Dedifferentiated amniotic fluid mesenchymal stem cell (primary cell): ENCODE results near the gene NELL1.

ENCODE experiments used
- DNase-seq: peaks from one replicate; pipeline ENCODE4 v3.0.0-alpha.2; 2016; ENCODE audit errors: extremely low spot score

NELL1 gene

GRCh38 chr11:20964985-20965384 lies 295.6 kb downstream of the NELL1 start:
- DNase-seq, result no peak

DNA sequence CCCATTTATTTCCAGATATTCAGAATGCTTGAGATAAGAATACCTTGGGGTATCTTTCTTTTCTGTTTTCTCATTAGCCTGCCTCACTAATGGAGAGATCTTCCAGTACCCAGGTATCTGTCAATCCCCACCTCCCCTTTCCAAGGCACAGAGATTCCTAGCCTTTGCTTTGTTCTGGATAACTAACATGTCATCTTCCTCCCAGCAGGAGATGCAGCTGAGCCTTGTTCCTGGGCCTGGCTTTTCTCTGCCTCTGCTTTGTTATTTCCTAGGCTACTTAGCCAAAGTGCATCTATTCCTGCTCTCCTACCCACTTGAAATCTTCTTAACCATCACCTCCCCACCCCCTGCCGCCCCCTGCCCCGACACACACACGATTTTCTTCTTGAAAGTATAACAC lies 297.1 kb downstream of the NELL1 start:
- no peak for DNase-seq

GRCh38 chr11:20973940-20974559 lies 304.7 kb downstream of the NELL1 start:
- no peak for DNase-seq

- no peak for DNase-seq
Measured at GRCh38 chr11:20980736-20981135, 311.4 kb downstream of the NELL1 start.

DNA sequence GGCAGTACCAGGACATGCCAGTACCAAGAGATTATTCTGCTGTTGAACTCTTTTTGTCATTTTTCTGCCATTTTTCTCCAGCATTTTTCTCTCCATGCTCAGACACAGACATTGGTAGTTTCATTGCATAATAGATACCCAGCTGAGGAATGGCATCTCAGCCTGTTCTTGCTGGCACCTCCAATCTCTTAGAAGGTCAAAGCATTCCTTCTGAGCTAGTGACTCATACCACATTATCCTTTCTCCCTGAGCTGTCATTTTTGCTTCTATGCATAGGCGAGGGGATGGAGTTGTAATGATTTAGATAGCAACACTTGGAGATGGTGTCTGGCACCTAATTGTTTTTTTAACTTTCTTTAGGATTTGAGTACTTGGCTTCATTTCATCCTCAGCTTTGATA lies 321.1 kb downstream of the NELL1 start:
- no peak for DNase-seq

DNA sequence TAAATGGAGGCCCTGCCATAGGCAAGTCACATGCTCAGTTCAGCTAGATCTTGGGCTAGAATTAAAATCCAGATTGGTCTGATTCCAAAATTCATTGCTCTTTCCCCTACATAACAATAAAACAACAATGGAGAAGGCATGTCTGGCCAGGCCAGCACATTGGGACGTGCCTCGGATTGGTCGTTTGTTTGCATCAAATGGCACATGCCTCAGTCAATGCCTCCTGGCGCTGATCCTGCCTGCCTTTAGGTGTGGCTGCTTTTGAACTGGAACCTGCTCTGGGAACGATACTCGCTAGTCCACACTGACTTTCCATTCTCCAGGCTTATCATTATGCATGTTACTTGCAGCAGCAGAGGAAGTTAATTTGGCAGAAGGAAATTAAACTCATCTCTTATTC lies 322.1 kb downstream of the NELL1 start:
- no peak for DNase-seq

GRCh38 chr11:21007297-21007696 lies 337.9 kb downstream of the NELL1 start:
- no peak for DNase-seq

- DNase-seq, result no peak
Measured at GRCh38 chr11:21018248-21018647, 348.9 kb downstream of the NELL1 start.

GRCh38 chr11:21026685-21027084 lies 357.3 kb downstream of the NELL1 start:
- no peak for DNase-seq

GRCh38 chr11:21037850-21038249 lies 368.5 kb downstream of the NELL1 start:
- DNase-seq, result no peak

DNA sequence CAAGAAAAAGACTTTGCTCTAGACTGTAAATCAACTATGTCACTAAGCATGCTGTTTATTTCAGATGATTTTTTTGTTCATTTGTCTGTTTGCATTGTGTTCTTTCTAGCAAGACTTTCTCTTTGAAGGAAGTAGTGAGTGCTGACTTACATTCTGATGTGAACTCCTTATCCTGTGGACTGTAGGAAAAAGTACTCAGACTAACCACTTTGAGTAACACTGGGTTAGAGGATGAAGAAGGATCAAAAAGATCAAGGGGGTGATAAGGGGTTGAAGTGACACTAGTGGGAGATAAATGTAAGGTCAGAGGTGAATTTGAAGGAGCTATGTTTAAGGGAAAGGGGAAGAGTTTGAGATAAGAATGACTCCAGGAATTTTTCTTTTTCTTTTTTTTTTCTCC lies 369.4 kb downstream of the NELL1 start:
- DNase-seq, result no peak

DNA sequence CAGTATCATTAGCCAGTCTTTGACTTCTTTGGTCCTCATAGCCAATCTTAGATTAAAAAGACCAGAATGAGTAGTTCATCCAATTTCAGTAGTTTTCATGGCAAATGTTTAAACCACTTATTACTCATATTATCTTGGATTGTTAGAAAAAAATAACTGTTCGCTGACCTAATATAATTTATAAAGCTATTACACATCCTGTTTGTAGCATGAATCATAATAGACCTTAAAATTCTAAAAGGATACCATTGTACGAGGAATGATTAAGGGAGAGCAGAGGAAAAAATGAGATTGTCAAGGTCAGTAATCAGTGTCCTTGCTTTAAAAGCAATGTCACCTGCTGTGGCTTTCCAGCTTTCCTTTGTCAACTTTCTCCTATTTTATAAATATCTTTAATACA lies 371.2 kb downstream of the NELL1 start:
- DNase-seq, result no peak

GRCh38 chr11:21048626-21049025 lies 379.2 kb downstream of the NELL1 start:
- no peak for DNase-seq

DNA sequence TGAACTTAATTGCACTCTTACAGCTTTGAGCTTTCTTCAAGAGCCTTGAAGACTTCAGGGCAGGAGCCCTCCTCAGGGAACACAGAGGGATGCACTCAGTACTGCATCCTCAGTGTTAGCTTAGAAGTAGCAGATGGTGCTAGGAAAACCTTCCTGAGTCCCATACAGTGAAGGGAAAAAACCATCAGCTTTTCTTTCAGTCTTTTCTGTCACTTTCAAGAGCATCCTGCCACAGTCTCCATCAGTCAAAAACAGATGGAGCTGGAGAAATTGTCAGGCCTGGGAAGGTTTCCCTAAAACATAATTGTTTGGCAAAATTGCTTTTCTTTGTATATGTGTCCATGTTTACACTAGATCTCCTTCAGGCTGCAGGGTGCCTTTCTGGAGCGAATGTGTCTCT lies 384.1 kb downstream of the NELL1 start:
- DNase-seq, result no peak

DNA sequence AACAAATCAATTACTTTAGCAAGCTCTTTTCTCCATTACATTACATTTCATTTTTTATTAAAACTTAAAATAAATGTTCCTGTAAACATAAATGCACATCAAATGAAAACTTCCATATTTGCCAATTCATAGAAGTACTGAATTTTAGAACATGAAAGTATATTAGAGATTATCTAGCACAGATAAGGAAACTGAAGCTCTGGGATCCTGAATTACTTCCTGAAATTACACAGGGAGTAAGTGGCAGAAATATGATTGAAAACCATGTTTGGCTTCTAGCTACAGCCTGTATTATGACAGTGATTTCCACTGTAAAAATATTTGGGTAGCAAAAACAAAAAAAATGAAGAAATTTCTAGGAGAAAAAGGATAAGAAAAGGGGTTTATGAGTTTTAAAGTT lies 387.3 kb downstream of the NELL1 start:
- no peak for DNase-seq

DNA sequence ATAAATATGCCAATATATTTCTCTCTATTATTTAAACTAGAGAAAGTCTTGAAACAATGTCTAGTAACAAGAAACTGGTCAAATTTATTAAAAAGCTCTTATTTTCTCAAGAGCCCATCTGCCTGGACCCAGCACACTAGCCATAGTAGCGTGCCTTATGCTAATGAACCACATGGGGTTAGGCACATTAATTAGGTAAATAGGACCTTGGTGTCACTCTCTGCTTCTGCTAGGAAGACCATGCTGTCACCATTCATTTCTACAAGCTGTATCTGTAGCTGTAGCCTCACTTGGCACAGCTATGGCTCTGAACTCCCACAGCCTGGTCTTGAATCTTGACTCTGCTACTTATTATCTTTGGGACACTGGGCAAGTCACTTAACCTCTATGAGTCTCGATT lies 390.5 kb downstream of the NELL1 start:
- DNase-seq, result no peak

DNA sequence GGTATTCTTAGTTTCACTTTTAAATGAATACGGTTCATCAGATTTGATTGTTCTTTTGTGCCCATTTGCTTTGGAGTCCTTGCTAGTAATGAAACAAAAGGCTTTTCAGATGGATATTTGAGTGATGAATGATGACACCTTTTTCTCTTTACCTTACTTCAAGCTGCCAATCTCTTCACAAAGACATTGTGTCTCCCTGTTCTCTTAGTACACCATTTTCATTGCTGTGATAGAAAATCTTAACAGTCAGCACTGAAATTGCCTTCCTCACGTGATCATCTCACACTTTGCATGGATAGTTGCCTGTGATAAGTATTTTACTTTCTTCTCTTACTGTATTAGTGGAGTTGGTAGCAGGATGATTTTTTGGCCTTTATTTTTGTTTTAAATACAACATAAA lies 396.6 kb downstream of the NELL1 start:
- no peak for DNase-seq

- no peak for DNase-seq
Measured at GRCh38 chr11:21068886-21069285, 399.5 kb downstream of the NELL1 start.

DNA sequence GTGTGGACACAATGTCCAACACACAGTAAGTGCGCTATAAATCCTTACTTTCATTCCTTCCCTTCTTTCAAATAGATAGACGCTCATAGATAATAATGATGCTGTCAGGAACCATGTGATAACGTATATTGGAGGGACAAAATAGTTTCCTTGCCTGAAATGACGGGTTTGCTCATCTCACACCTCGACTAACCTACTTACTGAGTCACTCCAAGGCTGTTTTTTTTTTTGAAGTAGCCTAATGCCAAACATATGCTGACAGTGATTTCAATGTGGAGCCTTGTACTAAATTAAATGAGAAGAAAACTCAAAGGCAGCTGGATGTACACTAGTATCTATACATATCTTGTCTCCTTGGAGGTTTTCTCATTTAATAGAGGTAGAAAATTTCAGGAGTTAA lies 400.5 kb downstream of the NELL1 start:
- DNase-seq, result no peak

DNA sequence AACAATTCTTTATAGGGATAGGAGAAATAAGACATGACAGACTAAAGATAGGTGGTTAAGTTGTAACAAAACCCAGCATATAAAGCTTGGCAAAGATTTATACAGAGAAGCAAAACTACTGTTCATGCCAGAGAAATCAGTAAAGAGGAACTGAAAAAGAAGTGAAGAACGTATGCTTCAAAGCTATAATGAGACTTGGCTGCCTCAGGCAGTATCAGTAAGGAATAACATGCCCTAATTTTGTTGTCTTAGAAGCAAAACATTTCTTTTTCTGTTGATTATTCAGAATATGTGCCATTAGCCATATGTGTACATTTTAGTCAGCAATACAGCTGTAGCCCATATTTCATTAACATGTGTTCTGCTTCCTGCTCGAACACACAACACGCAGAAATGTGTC lies 403.2 kb downstream of the NELL1 start:
- DNase-seq, result no peak

- no peak for DNase-seq
Measured at GRCh38 chr11:21082853-21083252, 413.5 kb downstream of the NELL1 start.

DNA sequence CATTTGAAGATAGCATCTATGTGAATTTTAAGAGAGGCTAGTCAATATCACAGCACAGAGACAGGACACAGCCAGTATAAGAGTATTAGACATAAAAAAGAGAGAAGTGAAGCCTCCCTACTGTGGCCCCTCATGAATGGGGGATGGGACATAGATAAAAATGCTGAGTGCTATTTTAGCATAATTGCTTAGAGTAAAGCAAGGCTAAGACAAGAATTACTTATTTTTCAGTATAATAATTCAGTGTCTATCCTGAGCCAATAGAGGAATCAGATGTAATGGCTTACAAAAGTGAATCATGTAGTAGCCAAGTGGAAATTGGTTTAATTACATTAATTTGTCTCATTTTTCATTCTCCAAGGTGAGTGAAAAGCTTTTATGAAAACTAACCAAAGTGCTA lies 419.5 kb downstream of the NELL1 start:
- no peak for DNase-seq

DNA sequence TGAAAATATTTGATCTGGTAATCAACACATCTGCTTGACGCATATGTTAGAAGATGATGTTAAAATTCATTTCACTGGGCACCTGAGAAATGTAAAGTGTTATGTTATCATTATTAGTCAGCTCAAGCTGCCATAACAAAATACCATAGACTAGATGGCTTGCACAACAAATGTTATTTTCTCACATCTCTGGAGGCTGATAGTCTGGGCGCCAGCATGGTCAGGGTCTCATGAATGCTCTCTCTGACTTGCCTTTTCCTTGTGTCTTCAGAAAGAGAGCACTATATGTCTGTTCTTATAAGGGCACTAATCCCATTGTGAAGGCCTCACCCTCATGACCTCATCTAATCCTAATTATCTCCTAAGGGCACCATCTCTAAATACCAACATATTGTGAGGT lies 435.3 kb downstream of the NELL1 start:
- DNase-seq, result no peak

GRCh38 chr11:21105196-21105917 lies 436.0 kb downstream of the NELL1 start:
- no peak for DNase-seq
